Natural killer cell treated with Interleukin-12 subunit alpha and Interleukin-12 subunit beta and Interleukin-15 and Interleukin-18, amount 100 ng/mL, for 72 hours (primary cell): ENCODE results near the gene RIT1. TPM values are rescaled to one million over a fixed set of nuclear protein-coding genes. Genes with fewer than 3 reads are reported as not detected.
"Not testable (repeated sequence)": the region's sequence is repeated elsewhere in the genome, so short reads cannot be mapped to it uniquely, and the experiment has no call there.

Experiments used
- ATAC-seq, 2 donors: fragments of 150-1000 bp; cut with Tn5 transposase in 1 of 2; sonication (Bioruptor Pico), chemical (Tn5 transposase) in 1 of 2; 2 replicates each; pipeline ENCODE4 v1.10.0; 2021
- DNase-seq: peaks from one replicate; pipeline ENCODE4 v3.0.0; 2022; ENCODE audit warnings: low spot score
- H3K27ac Mint-ChIP-seq, 2 donors: 1 replicate in 1 of 2; 2 replicates in 1 of 2; pipeline ENCODE4 v1.8.0; 2022; ENCODE audit warnings: mixed read lengths in 2 of 2, mild to moderate bottlenecking in 1 of 2, moderate library complexity in 1 of 2
- H3K27me3 Mint-ChIP-seq, 2 donors: 1 replicate in 1 of 2; 2 replicates in 1 of 2; pipeline ENCODE4 v1.8.0; 2022; ENCODE audit warnings: mixed read lengths in 2 of 2
- H3K36me3 Mint-ChIP-seq: one replicate; pipeline ENCODE4 v1.8.0; 2022; ENCODE audit warnings: mixed read lengths
- H3K4me1 Mint-ChIP-seq, 2 donors: 1 replicate in 1 of 2; 2 replicates in 1 of 2; pipeline ENCODE4 v1.8.0; 2022; ENCODE audit warnings: low read depth in 2 of 2, mixed read lengths in 2 of 2, mild to moderate bottlenecking in 1 of 2
- H3K4me3 Mint-ChIP-seq: one replicate; pipeline ENCODE4 v1.8.0; 2022; ENCODE audit warnings: mixed read lengths
- H3K9me3 Mint-ChIP-seq: 2 replicates; pipeline ENCODE4 v1.8.0; 2022; ENCODE audit warnings: mixed read lengths
- total RNA-seq, 2 donors: library from RNA; stranded (reverse); gene quantifications; one replicate each; pipeline ENCODE4 v1.2.3, GENCODE V29; 2022

Gene RIT1
- total RNA-seq, 2 donors from 2014 or later, result 29.4 to 40.2 TPM

- H3K4me3 Mint-ChIP-seq, result no peak overlapping the region
- ATAC-seq, result no peak
- no peaks in the 10 kb centered on the region for H3K9me3 Mint-ChIP-seq
These were observed 30.8 kb upstream of the RIT1 start for GRCh38 chr1:155941845-155942531.

GRCh38 chr1:155940993-155941844 is 30.1 kb upstream of the RIT1 start, which contains the start of gene RXFP4:
TSS of gene RXFP4 (plus strand) at chr1:155941638. CDS start at chr1:155941710, 72 bp downstream.
- H3K4me1 Mint-ChIP-seq, result peaks cover 32 to 39% of the 10 kb centered on the region in 2 donors
- H3K4me3 Mint-ChIP-seq, result peak within 1 kb of the TSS; percentile 42

More at GRCh38 chr1:155941845-155942531, 30.8 kb upstream of the RIT1 start:
- H3K4me1 Mint-ChIP-seq, result peaks cover 34 to 47% of the 10 kb centered on the region in 2 donors
- H3K27me3 Mint-ChIP-seq, result no peaks in the 10 kb centered on the region
- no peak for DNase-seq
- peaks cover 11% of the 10 kb centered on the region for H3K36me3 Mint-ChIP-seq
- H3K27ac Mint-ChIP-seq, result peak overlapping the region; percentile 74 to 82

GRCh38 chr1:155940482-155940992 is 29.4 kb upstream of the RIT1 start:
- Mint-ChIP-seq H3K4me1 (peaks cover 28 to 35% of the 10 kb centered on the region in 2 donors), H3K4me3 (peak overlapping the region; percentile 42), H3K27me3 (no peaks in the 10 kb centered on the region), H3K36me3 (no peaks in the 10 kb centered on the region), H3K9me3 (no peaks in the 10 kb centered on the region), H3K27ac (peak overlapping the region; percentile 74 to 82)
- DNase-seq, result no peak
- peak in 1 of 2 donors; percentile 27 for ATAC-seq

More at GRCh38 chr1:155940993-155941844, 30.1 kb upstream of the RIT1 start, which contains the start of gene RXFP4:
- ATAC-seq (peak; percentile 11 to 26), DNase-seq (no peak)
- H3K27me3 Mint-ChIP-seq, result no peaks in the 10 kb centered on the region
- H3K27ac Mint-ChIP-seq, result peak within 1 kb of the TSS; percentile 74 to 82
- peaks cover 3% of the 10 kb centered on the region for H3K36me3 Mint-ChIP-seq
- H3K9me3 Mint-ChIP-seq, result no peaks in the 10 kb centered on the region

GRCh38 chr1:155938220-155938627 is 27.1 kb upstream of the RIT1 start:
- no peak overlapping the region for H3K4me3 Mint-ChIP-seq
- no peaks in the 10 kb centered on the region for H3K27me3 Mint-ChIP-seq
- no peaks in the 10 kb centered on the region for H3K9me3 Mint-ChIP-seq
- H3K4me1 Mint-ChIP-seq, result peaks cover 21 to 27% of the 10 kb centered on the region in 2 donors
- no peaks in the 10 kb centered on the region for H3K36me3 Mint-ChIP-seq
- ATAC-seq (no peak), DNase-seq (peak; percentile 61)
- H3K27ac Mint-ChIP-seq, result peak overlapping the region in 1 of 2 donors; percentile 4

- Mint-ChIP-seq H3K27me3 (no peaks in the 10 kb centered on the region), H3K27ac (no peak overlapping the region), H3K4me1 (peaks cover 16 to 17% of the 10 kb centered on the region in 2 donors), H3K9me3 (no peaks in the 10 kb centered on the region), H3K4me3 (no peak overlapping the region), H3K36me3 (peaks cover 5% of the 10 kb centered on the region)
- DNase-seq, result no peak
- no peak for ATAC-seq
These were observed 23.9 kb upstream of the RIT1 start for GRCh38 chr1:155934936-155935590.

- H3K4me3 Mint-ChIP-seq, result no peak within 1 kb of the TSS
- H3K27ac Mint-ChIP-seq, result peak within 1 kb of the TSS in 1 of 2 donors; percentile 74
- no peaks in the 10 kb centered on the region for H3K27me3 Mint-ChIP-seq
- ATAC-seq (peak; percentile 99), DNase-seq (peak; percentile 98)
- H3K9me3 Mint-ChIP-seq, result no peaks in the 10 kb centered on the region
- peaks cover 9% of the 10 kb centered on the region for H3K36me3 Mint-ChIP-seq
- H3K4me1 Mint-ChIP-seq, result peaks cover 20 to 22% of the 10 kb centered on the region in 2 donors
These were observed 23.2 kb upstream of the RIT1 start, which contains the start of gene KHDC4 for GRCh38 chr1:155934097-155934935. TSS of gene KHDC4 (minus strand) at chr1:155934413. CDS start at chr1:155934373, 40 bp downstream.

GRCh38 chr1:155933591-155934096 is 22.5 kb upstream of the RIT1 start:
- DNase-seq, result no peak
- Mint-ChIP-seq H3K36me3 (peaks cover 14% of the 10 kb centered on the region), H3K27me3 (no peaks in the 10 kb centered on the region), H3K4me1 (peaks cover 25% of the 10 kb centered on the region in 2 donors), H3K27ac (no peak overlapping the region), H3K4me3 (no peak overlapping the region), H3K9me3 (no peaks in the 10 kb centered on the region)
- ATAC-seq, result no peak

- no peak for ATAC-seq
- H3K9me3 Mint-ChIP-seq, result no peaks in the 10 kb centered on the region
- no peak overlapping the region for H3K4me3 Mint-ChIP-seq
These were observed 21.3 kb upstream of the RIT1 start for GRCh38 chr1:155932487-155932886.

GRCh38 chr1:155932081-155932480 is 20.9 kb upstream of the RIT1 start:
- H3K27me3 Mint-ChIP-seq, result no peaks in the 10 kb centered on the region
- no peaks in the 10 kb centered on the region for H3K9me3 Mint-ChIP-seq

More at GRCh38 chr1:155932487-155932886, 21.3 kb upstream of the RIT1 start:
- Mint-ChIP-seq H3K36me3 (peaks cover 14% of the 10 kb centered on the region), H3K4me1 (peaks cover 21 to 25% of the 10 kb centered on the region in 2 donors), H3K27ac (peak overlapping the region in 1 of 2 donors; percentile 74), H3K27me3 (no peaks in the 10 kb centered on the region)
- no peak for DNase-seq

GRCh38 chr1:155931332-155932038 is 20.3 kb upstream of the RIT1 start:
- H3K36me3 Mint-ChIP-seq, result peaks cover 21% of the 10 kb centered on the region
- ATAC-seq, result no peak
- no peak overlapping the region for H3K4me3 Mint-ChIP-seq
- no peaks in the 10 kb centered on the region for H3K27me3 Mint-ChIP-seq
- peak overlapping the region in 1 of 2 donors; percentile 74 for H3K27ac Mint-ChIP-seq
- H3K4me1 Mint-ChIP-seq, result peaks cover 25% of the 10 kb centered on the region in 2 donors
- DNase-seq, result no peak
- H3K9me3 Mint-ChIP-seq, result no peaks in the 10 kb centered on the region

More at GRCh38 chr1:155932081-155932480, 20.9 kb upstream of the RIT1 start:
- Mint-ChIP-seq H3K4me3 (no peak overlapping the region), H3K27ac (peak overlapping the region in 1 of 2 donors; percentile 74), H3K4me1 (peaks cover 22 to 25% of the 10 kb centered on the region in 2 donors), H3K36me3 (peaks cover 15% of the 10 kb centered on the region)
- DNase-seq, result no peak
- ATAC-seq, result no peak

- H3K27me3 Mint-ChIP-seq, H3K9me3 Mint-ChIP-seq, ATAC-seq, H3K4me3 Mint-ChIP-seq, DNase-seq: not testable (repeated sequence)
- H3K36me3 Mint-ChIP-seq, result peaks cover 25% of the 10 kb centered on the region
- peaks cover 25% of the 10 kb centered on the region in 2 donors for H3K4me1 Mint-ChIP-seq
- peak overlapping the region in 1 of 2 donors; percentile 74 for H3K27ac Mint-ChIP-seq
These were observed 19.6 kb upstream of the RIT1 start for GRCh38 chr1:155930725-155931124.

GRCh38 chr1:155929057-155929456 is 17.9 kb upstream of the RIT1 start:
- peaks cover 31% of the 10 kb centered on the region for H3K36me3 Mint-ChIP-seq
- ATAC-seq (no peak), DNase-seq (no peak)
- peaks cover 25% of the 10 kb centered on the region in 2 donors for H3K4me1 Mint-ChIP-seq
- H3K4me3 Mint-ChIP-seq, result no peak overlapping the region
- H3K9me3 Mint-ChIP-seq, result no peaks in the 10 kb centered on the region
- H3K27ac Mint-ChIP-seq, result peak overlapping the region in 1 of 2 donors; percentile 61
- H3K27me3 Mint-ChIP-seq, result no peaks in the 10 kb centered on the region
